HL-60 (cell line): ENCODE results near the gene AFF1.

Source experiments
- DNase-seq, 2 experiments: peaks; one replicate each; pipeline ENCODE4 v3.0.0-alpha.2; 2010 to 2020; ENCODE audit warnings: low read depth in 1 of 2, low spot score in 1 of 2
- H3K27ac ChIP-seq: fragments of 250-450 bp; sonication (Bioruptor Pico); replicated peaks from 2 replicates; pipeline ENCODE4 v1.5.1; 2020; ENCODE audit warnings: mild to moderate bottlenecking, moderate library complexity
- H3K27me3 ChIP-seq: fragments of 250-450 bp; sonication (Bioruptor Pico); 2 replicates; pipeline ENCODE4 v1.5.1; 2021; ENCODE audit warnings: mild to moderate bottlenecking, moderate library complexity; ENCODE audit not compliant: insufficient read depth, poor library complexity, severe bottlenecking
- H3K4me3 ChIP-seq: replicated peaks from 2 replicates; pipeline ENCODE4 v1.5.1; 2011; ENCODE audit warnings: mild to moderate bottlenecking, control low read depth, low read length; ENCODE audit not compliant: insufficient read depth
- GABPA ChIP-seq: IDR thresholded peaks from 2 replicates; pipeline ENCODE4 v1.6.1; 2012; ENCODE audit warnings: low read depth
- POLR2AphosphoS5 ChIP-seq: IDR thresholded peaks from 2 replicates; pipeline ENCODE4 v1.6.1; 2012; ENCODE audit warnings: low read depth
- SPI1 ChIP-seq: IDR thresholded peaks from 2 replicates; pipeline ENCODE4 v1.6.1; 2012; ENCODE audit warnings: low read depth, mild to moderate bottlenecking, borderline replicate concordance
- TF ChIP-seq, protein P1 (sequence below): IDR thresholded peaks from one replicate; pipeline ENCODE4 v1.5.1; 2011; ENCODE audit warnings: low read length, control low read depth, inconsistent platforms; ENCODE audit not compliant: insufficient read depth
- TF ChIP-seq, protein P2 (sequence below): IDR thresholded peaks from 2 replicates; pipeline ENCODE4 v1.6.1; 2012; ENCODE audit warnings: low read depth; ENCODE audit not compliant: insufficient replicate concordance

The AFF1 gene

DNA sequence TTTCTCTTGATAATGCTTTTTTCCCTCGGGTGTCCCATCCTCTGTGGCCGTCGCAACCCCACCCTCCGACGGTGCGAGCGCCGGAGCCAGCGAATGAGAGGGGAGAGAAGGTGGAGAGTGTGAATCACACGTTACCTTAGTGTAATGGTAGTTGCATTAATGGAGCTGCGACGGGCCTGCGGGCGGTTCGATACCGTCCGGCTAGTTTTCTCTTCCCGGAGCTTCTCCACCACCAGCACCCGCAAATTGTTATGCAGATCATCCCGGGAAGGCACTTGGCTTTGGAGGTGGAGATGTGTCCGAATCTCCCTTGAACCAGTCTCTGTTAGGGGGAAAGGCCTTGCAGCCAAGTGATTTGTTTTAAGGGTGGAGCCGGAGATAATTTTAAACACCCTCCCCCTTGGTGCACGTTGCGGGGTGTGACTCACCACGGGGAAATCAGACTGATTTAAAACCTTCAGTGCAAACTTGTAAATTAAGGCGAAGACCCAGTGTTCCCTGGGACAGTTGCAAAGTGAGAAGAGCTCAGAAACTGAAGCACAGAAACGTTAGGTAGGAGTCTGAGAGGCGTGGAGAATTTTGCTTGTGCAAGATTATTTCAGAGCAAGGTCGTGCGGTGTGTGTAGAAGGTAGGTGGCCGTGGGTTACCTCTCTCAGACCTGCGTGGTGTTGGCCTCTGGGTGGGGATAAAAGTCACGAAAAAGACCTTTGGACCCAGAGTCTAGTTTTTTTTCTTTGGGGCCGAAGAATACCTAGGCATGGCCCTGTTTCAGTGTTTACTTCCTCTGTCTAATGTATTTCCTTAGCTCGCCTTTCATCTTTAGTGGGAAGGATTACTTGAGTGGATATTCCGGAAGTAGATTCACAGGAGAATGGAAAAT lies 1.3 kb downstream of the AFF1 start:
- H3K27me3 ChIP-seq, result no peaks in the 10 kb centered on the region
- peak overlapping the region; percentile 94 for H3K27ac ChIP-seq
- peak; percentile 56 to 78 for DNase-seq
- H3K4me3 ChIP-seq, result peak overlapping the region; percentile 92
- peak; percentile 32; the same call in 1 of the 2 replicates for TF ChIP-seq POLR2AphosphoS5
- TF ChIP-seq, protein P1, sequence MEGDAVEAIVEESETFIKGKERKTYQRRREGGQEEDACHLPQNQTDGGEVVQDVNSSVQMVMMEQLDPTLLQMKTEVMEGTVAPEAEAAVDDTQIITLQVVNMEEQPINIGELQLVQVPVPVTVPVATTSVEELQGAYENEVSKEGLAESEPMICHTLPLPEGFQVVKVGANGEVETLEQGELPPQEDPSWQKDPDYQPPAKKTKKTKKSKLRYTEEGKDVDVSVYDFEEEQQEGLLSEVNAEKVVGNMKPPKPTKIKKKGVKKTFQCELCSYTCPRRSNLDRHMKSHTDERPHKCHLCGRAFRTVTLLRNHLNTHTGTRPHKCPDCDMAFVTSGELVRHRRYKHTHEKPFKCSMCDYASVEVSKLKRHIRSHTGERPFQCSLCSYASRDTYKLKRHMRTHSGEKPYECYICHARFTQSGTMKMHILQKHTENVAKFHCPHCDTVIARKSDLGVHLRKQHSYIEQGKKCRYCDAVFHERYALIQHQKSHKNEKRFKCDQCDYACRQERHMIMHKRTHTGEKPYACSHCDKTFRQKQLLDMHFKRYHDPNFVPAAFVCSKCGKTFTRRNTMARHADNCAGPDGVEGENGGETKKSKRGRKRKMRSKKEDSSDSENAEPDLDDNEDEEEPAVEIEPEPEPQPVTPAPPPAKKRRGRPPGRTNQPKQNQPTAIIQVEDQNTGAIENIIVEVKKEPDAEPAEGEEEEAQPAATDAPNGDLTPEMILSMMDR, result no peak
- TF ChIP-seq SPI1, result peak; percentile 28; the same call in 1 of the 2 replicates

DNA sequence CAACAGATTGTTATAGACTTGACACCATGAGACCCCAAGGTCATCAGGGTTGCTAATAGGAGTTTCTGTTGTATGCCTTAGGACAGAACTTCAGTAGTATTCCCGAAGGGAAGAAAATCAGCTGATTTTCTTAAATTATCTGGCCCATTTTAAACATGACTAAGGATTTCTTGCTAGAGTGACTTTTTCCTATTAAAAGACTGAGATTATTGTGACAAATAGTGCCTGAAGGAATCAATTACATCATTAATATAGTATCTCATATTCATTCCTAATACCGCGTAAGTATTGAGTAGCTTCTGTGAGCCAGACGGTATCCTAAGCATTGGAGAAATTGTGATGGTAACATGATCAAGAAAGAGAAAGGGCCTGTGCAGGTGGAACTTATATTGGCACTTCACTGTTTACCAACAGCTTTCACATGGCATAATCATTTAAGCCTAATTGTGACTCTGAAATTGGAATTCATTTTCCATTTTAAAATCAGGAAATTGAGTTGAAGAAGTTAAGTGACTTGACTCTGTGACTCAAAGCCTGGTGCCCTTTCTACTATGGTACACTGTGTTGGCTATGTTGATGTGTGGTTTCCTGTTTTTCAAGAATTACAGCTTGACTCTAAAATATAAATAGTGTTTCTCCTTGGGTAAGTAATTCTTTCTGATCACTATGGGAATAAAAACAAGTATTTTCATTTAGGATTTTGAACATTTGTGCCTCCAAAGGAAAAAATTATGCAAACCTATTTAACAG lies 4.1 kb downstream of the AFF1 start:
- H3K4me3 ChIP-seq, result no peak overlapping the region
- TF ChIP-seq SPI1 (peak; percentile 56; the same call in 1 of the 2 replicates), GABPA (no peak)
- peak overlapping the region; percentile 33 for H3K27ac ChIP-seq
- no peaks in the 10 kb centered on the region for H3K27me3 ChIP-seq
- peak in 1 of 2 experiments; percentile 36 for DNase-seq

DNA sequence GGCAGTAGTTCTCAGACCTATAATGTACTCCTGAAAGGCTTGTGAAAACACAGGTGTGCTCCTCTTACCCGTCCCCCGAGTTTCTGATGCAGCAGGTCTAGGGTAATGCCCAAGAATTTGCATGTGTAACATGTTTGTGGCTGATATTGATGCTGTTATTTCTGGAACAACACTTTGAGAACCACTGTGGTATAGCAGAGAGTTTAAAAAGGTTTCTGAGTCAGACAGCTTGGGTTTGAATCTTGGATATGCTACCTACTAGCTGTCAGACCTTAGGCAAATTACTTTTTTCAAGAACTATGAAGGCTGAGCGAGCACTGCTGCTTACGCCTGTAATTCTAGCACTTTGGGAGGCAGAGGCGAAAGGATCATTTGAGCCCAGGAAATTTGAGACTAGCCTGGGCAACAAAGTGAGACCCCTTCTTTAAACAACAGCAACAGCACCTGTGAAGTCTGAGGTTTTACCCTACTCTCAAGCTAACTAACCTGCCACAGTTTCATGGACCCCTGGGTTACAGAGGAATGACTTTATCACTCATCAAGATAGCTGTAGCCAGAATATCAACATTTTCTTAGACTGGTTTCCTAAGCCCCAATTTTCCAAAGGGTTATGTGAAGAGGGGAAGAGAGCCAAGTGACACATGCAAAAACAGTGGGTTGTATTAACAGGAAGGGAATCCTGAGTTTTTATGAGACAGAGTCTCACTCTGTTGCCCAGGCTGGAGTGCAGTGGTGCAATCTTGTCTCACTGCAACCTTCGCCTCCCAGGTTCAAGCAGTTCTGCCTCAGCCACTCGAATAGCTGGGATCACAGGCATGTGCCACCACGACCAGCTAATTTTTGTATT lies 5.1 kb downstream of the AFF1 start:
- no peaks in the 10 kb centered on the region for H3K27me3 ChIP-seq
- DNase-seq, result no peak
- TF ChIP-seq POLR2AphosphoS5, result no peak
- TF ChIP-seq, protein P1, result no peak
- no peak for TF ChIP-seq GABPA
- TF ChIP-seq, protein P2, sequence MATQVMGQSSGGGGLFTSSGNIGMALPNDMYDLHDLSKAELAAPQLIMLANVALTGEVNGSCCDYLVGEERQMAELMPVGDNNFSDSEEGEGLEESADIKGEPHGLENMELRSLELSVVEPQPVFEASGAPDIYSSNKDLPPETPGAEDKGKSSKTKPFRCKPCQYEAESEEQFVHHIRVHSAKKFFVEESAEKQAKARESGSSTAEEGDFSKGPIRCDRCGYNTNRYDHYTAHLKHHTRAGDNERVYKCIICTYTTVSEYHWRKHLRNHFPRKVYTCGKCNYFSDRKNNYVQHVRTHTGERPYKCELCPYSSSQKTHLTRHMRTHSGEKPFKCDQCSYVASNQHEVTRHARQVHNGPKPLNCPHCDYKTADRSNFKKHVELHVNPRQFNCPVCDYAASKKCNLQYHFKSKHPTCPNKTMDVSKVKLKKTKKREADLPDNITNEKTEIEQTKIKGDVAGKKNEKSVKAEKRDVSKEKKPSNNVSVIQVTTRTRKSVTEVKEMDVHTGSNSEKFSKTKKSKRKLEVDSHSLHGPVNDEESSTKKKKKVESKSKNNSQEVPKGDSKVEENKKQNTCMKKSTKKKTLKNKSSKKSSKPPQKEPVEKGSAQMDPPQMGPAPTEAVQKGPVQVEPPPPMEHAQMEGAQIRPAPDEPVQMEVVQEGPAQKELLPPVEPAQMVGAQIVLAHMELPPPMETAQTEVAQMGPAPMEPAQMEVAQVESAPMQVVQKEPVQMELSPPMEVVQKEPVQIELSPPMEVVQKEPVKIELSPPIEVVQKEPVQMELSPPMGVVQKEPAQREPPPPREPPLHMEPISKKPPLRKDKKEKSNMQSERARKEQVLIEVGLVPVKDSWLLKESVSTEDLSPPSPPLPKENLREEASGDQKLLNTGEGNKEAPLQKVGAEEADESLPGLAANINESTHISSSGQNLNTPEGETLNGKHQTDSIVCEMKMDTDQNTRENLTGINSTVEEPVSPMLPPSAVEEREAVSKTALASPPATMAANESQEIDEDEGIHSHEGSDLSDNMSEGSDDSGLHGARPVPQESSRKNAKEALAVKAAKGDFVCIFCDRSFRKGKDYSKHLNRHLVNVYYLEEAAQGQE, result no peak
- no peak for TF ChIP-seq SPI1
- H3K27ac ChIP-seq, result peak overlapping the region; percentile 33
- H3K4me3 ChIP-seq, result no peak overlapping the region

DNA sequence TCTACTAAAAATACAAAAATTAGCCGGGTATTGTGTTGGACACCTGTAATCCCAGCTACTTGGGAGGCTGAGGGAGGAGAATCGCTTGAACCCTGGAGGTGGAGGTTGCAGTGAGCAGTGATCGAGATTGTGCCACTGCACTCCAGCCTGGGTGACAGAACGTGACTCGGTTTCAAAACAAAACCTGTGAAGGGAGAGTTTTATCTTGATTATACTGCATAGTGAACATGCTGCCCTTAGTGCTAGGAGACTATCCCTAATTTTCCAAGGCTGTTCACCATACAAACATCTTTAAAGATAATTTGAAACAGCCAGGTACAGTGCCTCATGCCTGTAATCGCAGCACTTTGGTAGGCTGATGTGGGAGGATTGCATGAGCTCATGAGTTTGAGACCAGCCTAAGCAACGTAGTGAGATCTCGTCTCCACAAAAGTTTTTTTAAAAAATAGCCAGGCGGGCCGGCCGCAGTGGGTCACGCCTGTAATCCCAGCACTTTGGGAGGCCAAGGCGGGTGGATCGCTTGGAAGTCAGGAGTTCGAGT lies 6.2 kb downstream of the AFF1 start:
- TF ChIP-seq, protein P1, result no peak
- TF ChIP-seq GABPA, result no peak
- TF ChIP-seq SPI1, result no peak
- no peak for TF ChIP-seq POLR2AphosphoS5
- TF ChIP-seq, protein P2, result no peak
- Histone ChIP-seq H3K27ac (no peak overlapping the region), H3K27me3 (no peaks in the 10 kb centered on the region), H3K4me3 (no peak overlapping the region)
- DNase-seq, result no peak
